IPS-11a (cell line): ENCODE measurements around the gene MSANTD1.

Experiments used
- H3K4me3 ChIP-seq: one replicate; pipeline ENCODE4 v1.5.1; 2013; ENCODE audit warnings: low read depth, low read length, control low read depth

The MSANTD1 gene

DNA sequence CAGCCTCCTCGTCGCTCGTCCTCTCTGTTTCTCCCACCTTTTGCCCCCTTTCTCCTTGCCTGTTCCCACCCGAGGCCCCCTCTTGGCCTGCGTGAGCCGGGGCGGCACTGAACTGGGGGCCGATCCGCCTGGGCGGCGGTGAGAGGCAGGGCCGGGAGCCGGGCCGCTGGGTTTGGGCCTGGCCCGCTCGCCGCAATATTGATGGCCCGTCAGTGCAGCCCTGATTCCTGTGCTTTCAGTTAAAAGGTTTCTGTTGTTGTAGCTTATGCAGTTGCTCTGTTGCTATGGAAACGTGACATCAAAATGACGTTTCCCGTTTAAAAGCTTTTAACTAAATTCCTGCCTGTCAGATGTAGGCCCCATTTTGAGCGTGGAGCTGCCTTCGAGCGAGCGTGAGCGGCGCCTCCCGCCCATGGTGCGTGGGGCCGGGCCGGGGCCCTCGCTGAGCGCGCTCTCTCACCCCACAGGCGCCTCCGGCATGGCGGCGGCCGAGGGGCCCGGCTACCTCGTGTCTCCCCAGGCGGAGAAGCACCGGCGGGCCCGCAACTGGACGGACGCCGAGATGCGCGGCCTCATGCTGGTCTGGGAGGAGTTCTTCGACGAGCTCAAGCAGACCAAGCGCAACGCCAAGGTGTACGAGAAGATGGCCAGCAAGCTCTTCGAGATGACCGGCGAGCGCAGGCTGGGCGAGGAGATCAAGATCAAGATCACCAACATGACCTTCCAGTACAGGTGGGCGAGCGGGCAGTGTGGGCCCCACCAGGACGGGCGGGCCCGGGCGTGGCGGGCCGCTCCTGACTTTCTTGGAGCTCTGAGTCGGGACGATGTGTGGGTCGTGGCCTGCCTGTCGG, at the start of gene MSANTD1:
MSANTD1 (plus strand) TSS at position 349 of the 851 bp plus-strand sequence; CDS start at position 413, 64 bp downstream.
- H3K4me3 ChIP-seq: no peak within 1 kb of the TSS

DNA sequence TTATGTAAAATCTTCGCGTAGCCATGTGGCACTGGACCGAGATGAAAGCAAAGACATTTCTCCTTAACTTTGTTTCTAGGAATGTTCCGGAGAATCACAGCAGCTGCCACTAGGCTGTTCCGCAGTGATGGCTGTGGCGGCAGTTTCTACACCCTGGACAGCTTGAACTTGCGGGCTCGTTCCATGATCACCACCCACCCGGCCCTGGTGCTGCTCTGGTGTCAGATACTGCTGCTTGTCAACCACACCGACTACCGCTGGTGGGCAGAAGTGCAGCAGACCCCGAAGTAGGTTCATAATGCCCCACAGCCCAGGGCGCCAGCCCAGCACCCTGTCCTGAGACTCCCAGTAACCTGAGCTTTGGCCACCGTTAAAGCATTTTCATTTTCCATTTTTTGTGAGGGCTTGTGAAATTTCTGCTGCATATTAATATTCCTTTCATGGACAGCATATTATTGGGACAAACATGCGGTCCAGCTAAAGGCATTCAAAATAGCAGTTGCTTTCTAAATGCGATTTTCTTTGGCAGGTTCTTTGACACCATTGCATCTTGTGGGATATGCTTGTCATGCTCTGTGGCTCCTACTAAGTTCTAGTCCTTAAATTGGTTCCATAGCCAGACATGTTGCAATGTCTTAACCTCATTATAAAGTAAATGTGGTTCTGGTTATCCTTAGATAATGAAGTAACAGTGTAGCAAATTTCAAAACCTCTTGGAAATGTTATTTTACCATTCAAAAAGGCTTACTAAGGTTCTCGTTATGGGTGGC, 49.1 kb upstream of the MSANTD1 start:
- no peak overlapping the region for H3K4me3 ChIP-seq

DNA sequence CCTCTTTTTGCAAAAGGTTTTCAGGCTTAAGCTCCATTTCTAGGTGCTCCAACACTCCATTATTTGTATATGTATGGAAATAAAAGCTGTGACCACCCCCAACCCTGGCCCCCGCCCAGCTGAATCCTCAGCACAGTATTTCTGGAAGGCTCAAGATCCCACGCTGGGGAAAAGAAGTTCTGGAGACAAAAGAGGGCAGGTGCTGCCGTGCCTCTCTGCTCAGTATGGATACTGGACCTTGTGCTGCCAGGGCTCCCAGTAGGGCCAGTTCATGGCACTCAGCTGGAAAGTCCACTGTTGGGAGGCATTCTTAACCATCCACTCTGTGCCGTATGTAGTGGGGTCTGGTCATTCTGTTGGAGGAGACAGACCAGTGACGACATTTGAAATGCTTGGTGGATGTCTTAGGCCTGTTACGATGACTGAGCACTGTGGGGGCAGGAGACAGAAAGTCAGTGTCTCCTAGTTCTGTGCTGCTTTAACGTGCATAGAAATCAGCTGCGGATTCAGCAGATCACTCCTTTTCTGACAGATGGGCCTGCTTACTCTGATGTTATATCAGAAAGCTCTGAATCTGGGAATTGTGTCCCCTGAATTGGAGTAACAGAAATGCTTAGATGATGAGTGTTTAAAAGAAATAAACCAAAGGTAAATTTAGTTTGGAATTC, 48.4 kb upstream of the MSANTD1 start:
- H3K4me3 ChIP-seq: no peak overlapping the region

DNA sequence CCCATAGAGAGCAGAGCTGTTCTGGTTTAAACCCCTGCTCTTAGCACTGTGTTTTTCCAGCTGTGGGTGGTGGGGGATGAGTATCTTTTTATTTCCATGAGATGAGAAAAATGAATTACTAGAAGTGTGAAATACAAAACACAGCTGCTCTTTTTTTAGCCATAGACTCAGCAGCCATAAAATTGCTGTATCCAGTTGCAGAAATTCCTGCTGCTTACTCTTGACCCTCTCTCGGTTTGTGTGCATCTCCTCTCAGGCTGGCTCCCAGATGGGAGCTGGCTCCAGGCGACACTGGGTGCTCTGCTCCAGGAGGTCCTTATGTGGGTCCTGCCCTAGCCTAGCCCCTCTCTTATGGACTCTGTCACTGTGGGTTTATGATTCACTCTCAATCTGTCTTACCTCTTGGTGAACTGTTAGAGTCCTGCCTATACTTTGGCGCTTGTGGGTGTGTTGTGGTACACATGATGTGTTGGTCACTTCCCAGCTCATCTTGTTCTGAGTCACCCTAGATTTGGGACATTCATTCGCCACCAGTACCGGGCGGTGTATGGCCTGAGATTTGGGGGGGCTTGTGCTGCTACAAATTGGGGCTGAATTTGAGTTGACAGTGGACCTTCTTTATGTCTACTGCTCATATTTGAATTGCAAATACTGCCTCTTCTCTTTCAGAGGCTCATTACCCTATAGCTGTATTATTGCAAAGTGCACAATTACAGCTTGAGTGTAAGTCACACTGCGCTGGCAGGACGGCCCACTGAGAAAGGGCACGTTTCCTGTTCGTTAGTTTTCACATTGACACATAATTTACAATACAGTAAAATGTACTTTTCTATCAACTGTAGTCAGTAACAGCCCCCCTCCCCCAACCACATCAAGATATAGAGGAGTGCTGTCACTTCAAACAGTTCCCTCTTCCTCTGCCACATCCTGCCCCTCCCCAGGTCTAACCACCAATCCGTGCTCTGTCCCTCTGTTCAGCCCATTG, 46.9 kb upstream of the MSANTD1 start:
- no peak overlapping the region for H3K4me3 ChIP-seq

DNA sequence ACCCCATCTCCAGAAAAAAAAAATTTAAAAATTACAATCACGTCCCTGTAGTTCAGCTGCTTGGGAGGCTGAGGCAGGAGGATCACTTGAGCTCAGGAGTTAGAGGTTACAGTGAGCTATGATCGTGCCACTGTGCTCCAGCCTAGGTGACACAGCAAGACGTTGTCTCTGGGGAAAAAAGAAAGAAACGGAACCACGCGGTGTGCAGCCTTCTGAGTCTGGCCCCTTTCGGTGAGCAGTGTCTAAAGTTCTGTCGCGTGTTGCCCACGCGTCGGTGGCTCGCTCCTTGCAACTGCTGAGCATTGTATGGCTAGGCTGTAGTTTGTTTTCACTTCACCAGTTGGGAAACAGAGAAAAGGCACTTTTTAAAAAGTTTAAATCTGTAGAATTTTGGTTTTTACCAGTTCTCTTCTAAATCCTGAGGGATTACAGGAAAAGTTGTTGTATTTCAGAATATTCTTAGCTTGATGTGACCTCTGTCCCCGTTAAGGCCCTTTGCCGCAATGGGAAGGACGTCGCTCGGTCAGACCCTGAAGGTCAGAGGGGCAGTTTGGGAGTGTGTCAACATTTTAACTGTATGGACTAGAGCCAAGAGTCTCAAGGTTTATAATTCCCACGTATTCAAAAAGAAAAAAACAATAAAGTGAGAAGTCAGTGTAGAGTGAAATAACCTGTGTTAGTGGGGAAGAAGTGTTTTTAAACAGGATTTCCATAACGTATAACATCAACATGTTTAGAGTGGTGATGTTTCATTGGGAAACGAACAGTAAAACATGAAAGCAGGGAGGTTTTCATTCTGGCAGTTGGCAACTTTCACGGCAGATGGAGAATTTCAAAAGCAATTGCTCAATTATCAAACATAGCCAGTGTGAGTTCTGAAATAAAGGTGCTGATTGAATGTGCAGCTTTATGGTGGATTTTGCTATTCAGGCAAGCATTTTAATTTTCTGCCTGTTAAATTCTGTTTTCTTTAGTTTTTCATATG, 45.8 kb upstream of the MSANTD1 start:
- H3K4me3 ChIP-seq: no peak overlapping the region

DNA sequence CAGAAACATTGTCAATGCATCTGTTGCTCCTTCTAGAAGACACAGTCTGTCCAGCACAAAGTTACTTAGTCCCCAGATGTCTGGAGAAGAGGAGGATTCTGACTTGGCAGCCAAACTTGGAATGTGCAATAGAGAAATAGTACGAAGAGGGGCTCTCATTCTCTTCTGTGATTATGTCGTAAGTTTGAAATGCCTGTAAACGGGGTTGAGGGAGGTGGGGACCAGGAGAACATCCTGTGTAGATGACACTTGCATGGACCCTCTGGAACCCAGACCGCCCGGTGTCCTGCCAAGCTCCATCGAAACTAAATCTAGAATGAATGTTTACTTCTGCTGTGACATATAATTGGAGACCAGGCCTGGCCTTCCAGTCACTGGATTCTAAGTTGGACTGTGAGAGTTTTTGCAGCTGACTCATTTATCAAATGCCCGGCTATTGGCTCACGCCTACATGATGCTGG, 45.0 kb upstream of the MSANTD1 start:
- no peak overlapping the region for H3K4me3 ChIP-seq

DNA sequence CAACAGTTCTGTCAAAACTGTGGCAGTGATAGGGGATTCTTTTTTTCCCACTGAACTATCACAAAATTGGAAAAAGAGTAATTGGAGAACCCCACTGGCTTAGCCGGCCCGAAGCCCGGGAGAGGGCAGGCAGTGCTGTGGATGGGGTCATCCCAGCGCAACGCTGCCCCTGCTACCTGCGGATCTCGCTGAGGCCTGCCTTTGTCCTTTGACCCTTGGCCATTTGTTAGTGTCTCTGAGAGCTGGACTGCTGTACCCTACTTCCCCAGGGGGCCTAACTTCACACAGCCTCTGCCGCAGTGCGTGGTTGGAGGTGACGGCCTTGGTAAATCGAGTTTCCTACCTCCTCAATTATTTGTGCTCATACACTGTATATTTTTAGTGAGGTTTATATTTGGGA, 43.0 kb upstream of the MSANTD1 start:
- H3K4me3 ChIP-seq: no peak overlapping the region

DNA sequence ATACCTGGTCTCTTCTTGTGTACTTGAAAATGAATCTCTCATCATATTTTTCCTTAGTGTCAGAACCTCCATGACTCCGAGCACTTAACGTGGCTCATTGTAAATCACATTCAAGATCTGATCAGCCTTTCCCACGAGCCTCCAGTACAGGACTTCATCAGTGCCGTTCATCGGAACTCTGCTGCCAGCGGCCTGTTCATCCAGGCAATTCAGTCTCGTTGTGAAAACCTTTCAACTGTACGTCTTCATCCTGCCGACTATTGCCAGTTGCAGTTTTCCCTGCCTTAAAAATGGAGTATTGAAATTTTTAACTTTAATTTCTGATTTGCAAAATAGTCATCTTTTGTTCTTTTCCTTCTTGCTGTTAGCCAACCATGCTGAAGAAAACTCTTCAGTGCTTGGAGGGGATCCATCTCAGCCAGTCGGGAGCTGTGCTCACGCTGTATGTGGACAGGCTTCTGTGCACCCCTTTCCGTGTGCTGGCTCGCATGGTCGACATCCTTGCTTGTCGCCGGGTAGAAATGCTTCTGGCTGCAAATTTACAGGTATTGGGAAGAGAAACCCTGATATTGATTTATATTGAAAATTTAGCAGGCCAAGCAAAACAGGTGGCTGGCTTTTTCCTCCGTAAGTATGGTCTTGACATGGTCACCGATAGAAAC, 42.4 kb upstream of the MSANTD1 start:
- H3K4me3 ChIP-seq: no peak overlapping the region

DNA sequence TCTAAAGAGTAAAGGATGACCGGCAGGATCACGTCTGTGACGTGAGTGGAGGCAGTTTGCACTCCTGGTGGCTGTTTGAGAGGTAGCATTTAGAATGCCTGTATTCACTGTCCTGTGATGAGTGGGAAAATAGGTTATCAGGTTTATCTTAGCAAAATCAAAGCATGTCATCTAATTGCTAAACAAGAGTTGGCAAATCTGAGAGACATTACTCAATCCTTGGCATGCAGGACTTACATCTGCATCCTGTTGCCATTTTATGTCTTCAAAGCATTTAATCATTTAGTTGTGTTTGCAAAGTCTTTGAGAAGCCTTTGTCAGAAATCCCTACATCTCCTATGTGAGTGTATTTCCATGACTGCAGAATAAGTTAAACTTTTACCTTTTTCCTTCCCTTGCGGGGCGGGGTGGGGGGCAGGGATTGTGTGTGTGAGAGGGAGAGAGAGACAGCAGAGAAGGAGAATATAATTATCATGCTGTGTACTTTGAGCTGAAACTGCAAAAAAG, 41.4 kb upstream of the MSANTD1 start:
- H3K4me3 ChIP-seq: no peak overlapping the region

DNA sequence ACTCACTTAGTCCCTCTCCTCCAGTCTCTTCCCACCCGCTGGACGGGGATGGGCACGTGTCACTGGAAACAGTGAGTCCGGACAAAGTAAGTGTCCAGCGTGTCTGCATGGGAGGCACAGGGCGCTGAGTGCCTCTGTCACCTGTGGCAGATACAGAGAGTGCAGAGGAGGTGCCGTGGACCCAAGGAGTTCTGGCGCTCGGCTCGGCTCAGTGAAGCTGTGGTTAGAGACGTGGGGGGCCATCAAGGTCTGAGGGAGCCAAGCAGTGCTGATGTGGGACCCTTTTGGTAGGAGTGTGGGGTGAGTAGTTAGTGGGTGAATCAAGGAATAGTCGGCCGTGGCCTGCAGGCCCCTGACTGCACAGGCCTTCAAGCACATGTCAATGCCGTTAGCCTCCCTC, 40.1 kb upstream of the MSANTD1 start:
- H3K4me3 ChIP-seq: no peak overlapping the region

DNA sequence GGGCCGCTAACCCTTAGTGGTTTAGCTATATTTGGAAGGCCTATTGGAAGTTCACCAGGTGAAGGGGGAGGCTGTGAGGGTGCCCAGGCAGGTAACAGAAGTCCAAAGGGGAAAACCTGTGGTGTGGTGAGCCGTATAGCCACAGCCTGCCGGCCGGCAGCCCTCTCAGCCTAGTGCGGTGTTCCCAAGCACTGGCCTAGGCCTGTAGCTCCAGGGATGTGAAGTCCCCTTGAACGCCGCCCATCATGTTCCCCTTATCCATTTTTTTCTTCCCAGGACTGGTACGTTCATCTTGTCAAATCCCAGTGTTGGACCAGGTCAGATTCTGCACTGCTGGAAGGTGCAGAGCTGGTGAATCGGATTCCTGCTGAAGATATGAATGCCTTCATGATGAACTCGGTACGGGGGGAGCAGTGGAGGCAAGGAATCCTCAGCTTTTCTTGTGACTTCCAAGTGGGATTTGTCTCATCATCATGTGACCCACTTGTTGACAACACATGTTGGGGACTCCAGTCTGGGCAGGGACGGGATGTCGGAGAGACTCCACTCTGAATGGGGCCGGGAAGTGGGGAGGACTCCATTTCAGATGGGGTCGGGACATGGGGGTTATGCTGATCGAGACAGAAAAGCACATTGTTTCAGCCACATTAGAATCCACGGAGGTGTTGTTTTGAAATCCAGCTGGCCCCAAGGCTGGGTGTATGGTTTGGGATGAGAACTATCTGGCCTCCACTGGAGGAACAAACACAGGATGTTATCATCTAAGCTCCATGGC, 39.2 kb upstream of the MSANTD1 start:
- no peak overlapping the region for H3K4me3 ChIP-seq

DNA sequence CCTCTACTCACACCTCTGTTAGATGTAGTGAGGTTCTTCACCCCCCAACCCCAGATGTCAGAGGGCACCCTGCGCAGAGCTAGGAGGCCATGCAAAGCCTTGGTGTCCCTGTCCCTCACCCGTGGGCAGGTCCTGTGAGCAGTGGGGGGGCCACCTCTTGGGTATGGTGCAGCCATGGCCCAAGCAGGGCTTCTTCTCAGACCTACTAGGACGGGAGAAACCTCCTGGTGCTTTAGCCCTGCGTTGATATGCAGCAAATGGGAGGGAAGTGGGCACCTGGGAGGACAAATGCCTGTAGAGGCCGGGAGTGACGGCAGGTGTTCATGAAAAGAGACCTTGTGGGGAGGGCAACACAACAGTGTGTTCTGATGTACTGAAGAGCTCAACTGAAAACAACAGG, 38.5 kb upstream of the MSANTD1 start:
- no peak overlapping the region for H3K4me3 ChIP-seq

DNA sequence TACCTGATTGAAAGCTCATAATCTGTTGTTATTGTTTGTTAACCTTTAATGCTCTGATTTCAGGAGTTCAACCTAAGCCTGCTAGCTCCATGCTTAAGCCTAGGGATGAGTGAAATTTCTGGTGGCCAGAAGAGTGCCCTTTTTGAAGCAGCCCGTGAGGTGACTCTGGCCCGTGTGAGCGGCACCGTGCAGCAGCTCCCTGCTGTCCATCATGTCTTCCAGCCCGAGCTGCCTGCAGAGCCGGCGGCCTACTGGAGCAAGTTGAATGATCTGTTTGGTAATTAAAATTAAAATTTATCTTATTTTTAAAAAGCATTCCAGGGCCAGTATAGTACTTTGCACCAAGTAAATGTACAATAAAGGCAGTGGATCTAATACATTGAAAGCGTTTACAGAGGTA, 37.1 kb upstream of the MSANTD1 start:
- no peak overlapping the region for H3K4me3 ChIP-seq

DNA sequence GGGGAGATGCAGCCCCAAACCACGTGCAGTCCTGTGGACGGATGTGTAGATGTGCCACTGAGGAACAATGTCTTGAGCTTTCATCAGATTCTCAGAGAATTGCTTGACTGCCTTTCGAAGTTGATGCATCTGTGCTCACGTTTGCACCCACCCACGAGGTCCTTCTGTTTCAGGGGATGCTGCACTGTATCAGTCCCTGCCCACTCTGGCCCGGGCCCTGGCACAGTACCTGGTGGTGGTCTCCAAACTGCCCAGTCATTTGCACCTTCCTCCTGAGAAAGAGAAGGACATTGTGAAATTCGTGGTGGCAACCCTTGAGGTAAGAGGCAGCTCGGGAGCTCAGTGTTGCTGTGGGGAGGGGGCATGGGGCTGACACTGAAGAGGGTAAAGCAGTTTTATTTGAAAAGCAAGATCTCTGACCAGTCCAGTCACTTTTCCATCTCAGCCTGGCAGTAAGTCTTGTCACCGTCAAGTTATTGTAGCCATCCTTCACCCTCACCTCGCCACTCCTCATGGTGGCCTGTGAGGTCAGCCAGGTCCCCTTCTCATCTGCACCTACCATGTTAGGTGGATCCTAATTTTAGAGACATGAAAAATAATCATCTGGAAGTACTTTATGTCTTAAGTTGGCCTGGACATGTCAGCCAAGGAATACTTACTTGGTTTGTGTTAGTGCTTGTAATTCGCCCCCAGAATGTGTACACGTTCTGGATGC, 36.4 kb upstream of the MSANTD1 start:
- H3K4me3 ChIP-seq: no peak overlapping the region

DNA sequence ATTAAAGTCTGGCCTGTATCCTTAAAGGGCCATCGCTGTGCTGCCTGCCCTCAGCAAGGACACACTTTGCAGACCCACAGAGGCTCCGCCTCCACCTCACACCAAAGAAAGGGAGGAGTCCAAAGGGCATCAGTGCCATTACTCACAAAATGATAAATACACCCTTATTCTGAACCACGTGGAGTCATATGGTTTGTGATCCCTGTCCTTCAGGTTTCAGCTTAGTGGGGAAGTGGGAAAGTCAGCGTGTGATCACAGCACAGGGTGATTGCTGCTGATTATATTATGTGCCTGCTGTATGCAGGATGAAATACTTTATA, 35.9 kb upstream of the MSANTD1 start:
- no peak overlapping the region for H3K4me3 ChIP-seq

DNA sequence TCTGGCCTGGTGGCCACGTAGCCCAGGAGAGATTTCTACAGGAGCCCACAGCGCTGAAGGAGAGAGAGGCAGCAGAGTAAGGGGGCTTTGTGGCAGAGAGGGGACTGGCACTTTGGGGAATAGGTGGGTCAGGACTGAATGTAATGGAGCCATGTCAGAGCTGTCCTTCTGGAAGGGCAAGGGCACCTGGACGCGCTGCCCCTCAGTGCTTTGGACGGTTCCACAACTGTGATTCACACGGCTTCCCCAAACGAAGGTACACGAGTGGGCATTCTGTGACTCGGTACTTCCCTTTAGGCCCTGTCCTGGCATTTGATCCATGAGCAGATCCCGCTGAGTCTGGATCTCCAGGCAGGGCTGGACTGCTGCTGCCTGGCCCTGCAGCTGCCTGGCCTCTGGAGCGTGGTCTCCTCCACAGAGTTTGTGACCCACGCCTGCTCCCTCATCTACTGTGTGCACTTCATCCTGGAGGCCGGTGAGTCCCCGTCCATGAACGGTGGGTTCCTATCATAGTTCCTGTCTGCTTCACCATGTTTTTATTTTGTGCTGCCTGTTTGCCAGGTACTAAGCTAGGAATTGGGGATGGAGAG, 35.2 kb upstream of the MSANTD1 start:
- H3K4me3 ChIP-seq: no peak overlapping the region

DNA sequence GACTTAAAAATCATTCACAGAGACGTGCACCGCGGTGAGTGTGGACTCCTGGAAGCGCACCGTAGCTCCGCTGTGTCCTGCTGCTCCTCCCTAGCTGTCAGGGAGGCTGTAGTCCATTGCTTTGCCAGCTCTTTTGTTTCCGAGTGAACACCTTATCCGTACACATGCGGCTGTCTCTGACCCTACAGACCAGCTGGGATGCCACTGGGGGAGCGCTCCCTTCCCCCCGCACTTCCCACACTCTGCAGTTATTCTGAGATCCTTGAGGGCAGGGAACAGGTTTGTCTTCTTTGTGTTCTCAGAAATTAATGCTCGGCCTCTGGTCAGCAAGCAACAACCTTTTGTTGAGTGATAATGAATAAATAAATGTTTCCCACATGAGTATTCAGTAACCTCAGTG, 33.7 kb upstream of the MSANTD1 start:
- no peak overlapping the region for H3K4me3 ChIP-seq
